ENCODE data around the gene WDR18. TPM values are rescaled to one million over a fixed set of nuclear protein-coding genes. Genes with fewer than 3 reads are reported as not detected.

The WDR18 gene
- total RNA-seq, 2 donors from 2014 or later: 26.5 to 81.5 TPM

DNA sequence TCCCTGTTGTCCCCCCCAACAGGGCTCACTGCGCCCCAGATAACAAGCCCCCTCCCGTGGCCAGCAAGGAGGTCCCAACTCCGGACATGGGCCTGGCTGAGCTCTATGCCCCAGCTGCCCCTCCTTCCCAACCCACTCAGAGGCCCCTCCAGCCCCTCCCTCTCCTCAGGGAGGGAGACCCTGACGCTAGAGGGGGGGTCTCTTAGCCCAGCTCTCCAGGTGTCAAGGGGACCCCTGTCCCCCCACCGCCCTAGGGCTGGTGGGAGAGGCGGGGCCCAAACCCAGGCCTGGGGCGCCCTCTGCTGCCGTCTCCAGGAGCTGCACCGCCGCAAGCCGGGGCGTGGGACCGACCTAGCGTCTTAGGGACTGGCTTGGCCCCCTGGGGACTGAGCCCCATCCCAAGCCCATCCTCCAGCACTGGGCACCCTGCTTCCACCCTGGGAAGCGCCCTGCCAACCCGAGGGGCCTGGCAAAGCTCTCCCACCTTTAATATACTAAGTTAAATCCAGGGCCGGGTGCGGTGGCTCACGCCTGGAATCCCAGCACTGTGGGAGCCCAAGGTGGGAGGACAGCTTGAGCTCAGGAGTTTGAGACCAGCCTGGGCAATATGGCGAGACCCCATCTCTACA lies 17.5 kb downstream of the WDR18 start:
- Histone ChIP-seq H3K27me3 (peaks cover 37% of the 10 kb centered on the region), H3K27ac (no peak overlapping the region), H3K4me1 (no peaks in the 10 kb centered on the region), H3K4me3 (no peak overlapping the region), H3K9ac (ENCODE audit: low read depth in 2 of 2, low read length in 2 of 2) (no peak overlapping the region), H3K36me3 (no peaks in the 10 kb centered on the region), H3K9me3 (no peaks in the 10 kb centered on the region)
- DNase-seq: peak; percentile 66
- intact Hi-C loops (cut with DNase I): no loop called here
- TF ChIP-seq, protein P1, sequence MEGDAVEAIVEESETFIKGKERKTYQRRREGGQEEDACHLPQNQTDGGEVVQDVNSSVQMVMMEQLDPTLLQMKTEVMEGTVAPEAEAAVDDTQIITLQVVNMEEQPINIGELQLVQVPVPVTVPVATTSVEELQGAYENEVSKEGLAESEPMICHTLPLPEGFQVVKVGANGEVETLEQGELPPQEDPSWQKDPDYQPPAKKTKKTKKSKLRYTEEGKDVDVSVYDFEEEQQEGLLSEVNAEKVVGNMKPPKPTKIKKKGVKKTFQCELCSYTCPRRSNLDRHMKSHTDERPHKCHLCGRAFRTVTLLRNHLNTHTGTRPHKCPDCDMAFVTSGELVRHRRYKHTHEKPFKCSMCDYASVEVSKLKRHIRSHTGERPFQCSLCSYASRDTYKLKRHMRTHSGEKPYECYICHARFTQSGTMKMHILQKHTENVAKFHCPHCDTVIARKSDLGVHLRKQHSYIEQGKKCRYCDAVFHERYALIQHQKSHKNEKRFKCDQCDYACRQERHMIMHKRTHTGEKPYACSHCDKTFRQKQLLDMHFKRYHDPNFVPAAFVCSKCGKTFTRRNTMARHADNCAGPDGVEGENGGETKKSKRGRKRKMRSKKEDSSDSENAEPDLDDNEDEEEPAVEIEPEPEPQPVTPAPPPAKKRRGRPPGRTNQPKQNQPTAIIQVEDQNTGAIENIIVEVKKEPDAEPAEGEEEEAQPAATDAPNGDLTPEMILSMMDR (IDR thresholded peaks at IDR 0.05): peak; percentile 91

DNA sequence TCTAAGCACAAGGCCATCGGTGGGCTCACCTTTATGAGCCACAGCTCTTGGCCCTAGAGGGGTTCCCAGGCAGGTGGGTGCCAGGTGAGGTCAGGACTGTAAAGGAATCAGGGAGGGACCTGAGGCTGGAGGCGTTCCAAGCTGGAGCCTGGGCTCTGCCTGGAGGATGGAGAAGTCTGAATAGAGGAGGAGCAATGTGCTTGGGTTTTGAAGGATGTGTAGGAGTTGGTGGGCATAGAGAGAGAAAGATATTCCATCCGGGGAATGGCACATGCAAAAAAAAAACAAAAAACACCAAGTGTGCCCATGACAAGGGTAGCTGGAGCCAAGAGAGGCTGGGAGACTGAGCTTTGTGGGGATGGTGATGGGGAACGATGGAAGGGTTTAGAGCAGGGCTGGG lies 18.5 kb downstream of the WDR18 start:
- DNase-seq: no peak
- Histone ChIP-seq H3K27me3 (peaks cover 35% of the 10 kb centered on the region), H3K36me3 (no peaks in the 10 kb centered on the region), H3K9me3 (no peaks in the 10 kb centered on the region), H3K4me1 (no peaks in the 10 kb centered on the region), H3K9ac (ENCODE audit: low read depth in 2 of 2, low read length in 2 of 2) (no peak overlapping the region), H3K27ac (no peak overlapping the region), H3K4me3 (no peak overlapping the region)
- TF ChIP-seq, protein P1 (IDR thresholded peaks at IDR 0.05): no peak
- intact Hi-C loops (cut with DNase I): no loop called here

DNA sequence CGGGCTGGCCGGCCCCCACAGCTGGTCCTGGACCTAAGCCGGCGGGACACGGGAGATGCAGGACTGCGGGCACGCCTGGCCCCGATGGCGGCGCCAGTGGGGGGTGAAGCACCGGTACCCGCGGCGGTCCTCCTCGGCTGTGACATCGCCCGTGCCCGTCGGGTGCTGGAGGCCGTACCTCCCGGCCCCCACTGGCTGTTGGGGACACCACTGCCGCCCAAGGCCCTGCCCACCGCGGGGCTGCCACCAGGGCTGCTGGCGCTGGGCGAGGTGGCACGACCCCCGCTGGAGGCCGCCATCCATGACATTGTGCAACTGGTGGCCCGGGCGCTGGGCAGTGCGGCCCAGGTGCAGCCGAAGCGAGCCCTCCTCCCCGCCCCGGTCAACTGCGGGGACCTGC lies 19.1 kb downstream of the WDR18 start:
- intact Hi-C loops (cut with DNase I): no loop called here
- DNase-seq: no peak
- H3K27ac ChIP-seq: no peak overlapping the region
- H3K9ac ChIP-seq (ENCODE audit: low read depth in 2 of 2, low read length in 2 of 2): no peak overlapping the region
- no peaks in the 10 kb centered on the region for H3K4me1 ChIP-seq
- H3K36me3 ChIP-seq: no peaks in the 10 kb centered on the region
- TF ChIP-seq, protein P1 (IDR thresholded peaks at IDR 0.05): no peak
- H3K9me3 ChIP-seq: no peaks in the 10 kb centered on the region
- H3K4me3 ChIP-seq: no peak overlapping the region
- peaks cover 30% of the 10 kb centered on the region for H3K27me3 ChIP-seq

DNA sequence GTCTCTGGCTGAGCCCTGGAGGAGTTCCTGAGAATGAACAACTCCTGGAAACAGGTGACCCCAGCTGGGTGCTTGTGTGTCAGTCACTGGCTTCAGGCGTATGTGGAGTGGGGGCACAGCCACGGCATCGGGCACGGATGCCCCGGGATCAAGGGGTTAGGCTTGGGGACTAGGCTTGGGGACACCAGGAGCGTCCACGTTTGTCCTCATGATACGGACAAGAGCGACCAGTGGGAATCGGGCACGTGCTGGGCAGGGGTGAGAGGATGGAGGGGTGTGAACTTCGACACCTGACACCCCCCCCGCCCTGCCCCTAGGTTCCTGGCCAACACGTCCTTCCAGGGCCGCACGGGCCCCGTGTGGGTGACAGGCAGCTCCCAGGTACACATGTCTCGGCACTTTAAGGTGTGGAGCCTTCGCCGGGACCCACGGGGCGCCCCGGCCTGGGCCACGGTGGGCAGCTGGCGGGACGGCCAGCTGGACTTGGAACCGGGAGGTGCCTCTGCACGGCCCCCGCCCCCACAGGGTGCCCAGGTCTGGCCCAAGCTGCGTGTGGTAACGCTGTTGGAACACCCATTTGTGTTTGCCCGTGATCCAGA lies 20.2 kb downstream of the WDR18 start:
- H3K27me3 ChIP-seq: peaks cover 22% of the 10 kb centered on the region
- TF ChIP-seq, protein P1 (IDR thresholded peaks at IDR 0.05): no peak
- H3K27ac ChIP-seq: no peak overlapping the region
- DNase-seq: no peak
- no peak overlapping the region for H3K9ac ChIP-seq (ENCODE audit: low read depth in 2 of 2, low read length in 2 of 2)
- no peaks in the 10 kb centered on the region for H3K9me3 ChIP-seq
- no peak overlapping the region for H3K4me3 ChIP-seq
- intact Hi-C loops (cut with DNase I): no loop called here
- no peaks in the 10 kb centered on the region for H3K36me3 ChIP-seq
- H3K4me1 ChIP-seq: no peaks in the 10 kb centered on the region

DNA sequence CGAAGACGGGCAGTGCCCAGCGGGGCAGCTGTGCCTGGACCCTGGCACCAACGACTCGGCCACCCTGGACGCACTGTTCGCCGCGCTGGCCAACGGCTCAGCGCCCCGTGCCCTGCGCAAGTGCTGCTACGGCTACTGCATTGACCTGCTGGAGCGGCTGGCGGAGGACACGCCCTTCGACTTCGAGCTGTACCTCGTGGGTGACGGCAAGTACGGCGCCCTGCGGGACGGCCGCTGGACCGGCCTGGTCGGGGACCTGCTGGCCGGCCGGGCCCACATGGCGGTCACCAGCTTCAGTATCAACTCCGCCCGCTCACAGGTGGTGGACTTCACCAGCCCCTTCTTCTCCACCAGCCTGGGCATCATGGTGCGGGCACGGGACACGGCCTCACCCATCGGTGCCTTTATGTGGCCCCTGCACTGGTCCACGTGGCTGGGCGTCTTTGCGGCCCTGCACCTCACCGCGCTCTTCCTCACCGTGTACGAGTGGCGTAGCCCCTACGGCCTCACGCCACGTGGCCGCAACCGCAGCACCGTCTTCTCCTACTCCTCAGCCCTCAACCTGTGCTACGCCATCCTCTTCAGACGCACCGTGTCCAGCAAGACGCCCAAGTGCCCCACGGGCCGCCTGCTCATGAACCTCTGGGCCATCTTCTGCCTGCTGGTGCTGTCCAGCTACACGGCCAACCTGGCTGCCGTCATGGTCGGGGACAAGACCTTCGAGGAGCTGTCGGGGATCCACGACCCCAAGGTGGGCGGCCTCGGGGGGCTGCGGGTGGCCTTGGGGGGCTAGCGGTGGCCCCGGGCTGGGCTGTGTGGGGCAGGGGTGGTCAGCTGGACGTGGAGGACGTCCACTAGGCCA lies 20.9 kb downstream of the WDR18 start:
- Histone ChIP-seq H3K27ac (no peak overlapping the region), H3K36me3 (peaks cover 1% of the 10 kb centered on the region), H3K9ac (ENCODE audit: low read depth in 2 of 2, low read length in 2 of 2) (no peak overlapping the region), H3K4me1 (no peaks in the 10 kb centered on the region), H3K9me3 (no peaks in the 10 kb centered on the region), H3K27me3 (peaks cover 16% of the 10 kb centered on the region), H3K4me3 (no peak overlapping the region)
- DNase-seq: no peak
- TF ChIP-seq, protein P1 (IDR thresholded peaks at IDR 0.05): no peak
- intact Hi-C loops (cut with DNase I): no loop called here

Measured in colonic mucosa (tissue), 4 donors.